ENCODE measurements around the gene NAT14.

DNA sequence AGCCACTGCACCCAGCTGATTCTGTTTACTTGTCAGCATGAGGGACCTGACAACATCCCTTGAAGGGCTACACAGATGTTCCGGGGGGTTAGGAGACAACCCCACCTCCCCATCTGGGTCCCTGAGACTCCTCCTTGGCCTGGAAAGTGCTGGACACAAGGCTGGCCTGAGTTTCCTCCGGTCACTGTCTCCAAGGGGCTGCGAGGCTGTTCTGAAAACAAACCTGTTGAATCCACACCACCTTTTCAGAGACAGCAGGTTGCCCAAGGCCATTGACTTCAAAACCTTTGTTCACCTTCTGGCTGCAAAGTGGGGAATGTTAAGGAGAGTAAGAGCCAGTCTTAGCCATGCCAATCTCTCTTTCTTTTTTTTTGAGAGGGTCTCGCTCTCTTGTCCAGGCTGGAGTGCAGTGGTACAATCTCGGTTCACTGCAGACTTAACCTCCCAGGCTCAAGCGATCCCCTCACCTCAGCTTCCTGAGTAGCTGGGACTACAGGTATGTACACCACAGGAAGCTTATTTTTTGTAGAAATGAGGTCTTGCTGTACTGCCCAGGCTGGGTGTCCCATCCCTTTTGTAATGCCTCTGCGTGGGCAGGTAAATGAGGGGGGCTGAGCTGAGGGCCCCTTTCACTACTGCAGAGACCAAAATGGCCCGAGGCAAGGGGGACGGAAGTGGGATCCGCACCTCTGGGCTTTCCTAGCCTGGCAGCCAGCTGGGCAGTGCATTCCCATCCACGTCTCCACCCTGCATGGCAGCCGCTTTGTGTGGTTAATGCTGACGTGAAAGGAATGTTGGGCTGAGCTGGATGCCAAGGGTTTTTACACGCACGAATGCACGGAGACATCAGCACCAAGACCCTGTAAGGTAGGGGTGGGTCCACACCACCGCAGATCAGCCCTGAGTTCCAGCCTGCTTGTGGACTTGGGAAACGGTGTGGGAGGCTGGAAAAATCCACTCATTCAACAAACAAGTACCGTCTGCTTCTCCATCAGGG lies 10.4 kb upstream of the NAT14 start:
- TF ChIP-seq, protein P1, sequence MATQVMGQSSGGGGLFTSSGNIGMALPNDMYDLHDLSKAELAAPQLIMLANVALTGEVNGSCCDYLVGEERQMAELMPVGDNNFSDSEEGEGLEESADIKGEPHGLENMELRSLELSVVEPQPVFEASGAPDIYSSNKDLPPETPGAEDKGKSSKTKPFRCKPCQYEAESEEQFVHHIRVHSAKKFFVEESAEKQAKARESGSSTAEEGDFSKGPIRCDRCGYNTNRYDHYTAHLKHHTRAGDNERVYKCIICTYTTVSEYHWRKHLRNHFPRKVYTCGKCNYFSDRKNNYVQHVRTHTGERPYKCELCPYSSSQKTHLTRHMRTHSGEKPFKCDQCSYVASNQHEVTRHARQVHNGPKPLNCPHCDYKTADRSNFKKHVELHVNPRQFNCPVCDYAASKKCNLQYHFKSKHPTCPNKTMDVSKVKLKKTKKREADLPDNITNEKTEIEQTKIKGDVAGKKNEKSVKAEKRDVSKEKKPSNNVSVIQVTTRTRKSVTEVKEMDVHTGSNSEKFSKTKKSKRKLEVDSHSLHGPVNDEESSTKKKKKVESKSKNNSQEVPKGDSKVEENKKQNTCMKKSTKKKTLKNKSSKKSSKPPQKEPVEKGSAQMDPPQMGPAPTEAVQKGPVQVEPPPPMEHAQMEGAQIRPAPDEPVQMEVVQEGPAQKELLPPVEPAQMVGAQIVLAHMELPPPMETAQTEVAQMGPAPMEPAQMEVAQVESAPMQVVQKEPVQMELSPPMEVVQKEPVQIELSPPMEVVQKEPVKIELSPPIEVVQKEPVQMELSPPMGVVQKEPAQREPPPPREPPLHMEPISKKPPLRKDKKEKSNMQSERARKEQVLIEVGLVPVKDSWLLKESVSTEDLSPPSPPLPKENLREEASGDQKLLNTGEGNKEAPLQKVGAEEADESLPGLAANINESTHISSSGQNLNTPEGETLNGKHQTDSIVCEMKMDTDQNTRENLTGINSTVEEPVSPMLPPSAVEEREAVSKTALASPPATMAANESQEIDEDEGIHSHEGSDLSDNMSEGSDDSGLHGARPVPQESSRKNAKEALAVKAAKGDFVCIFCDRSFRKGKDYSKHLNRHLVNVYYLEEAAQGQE (IDR thresholded peaks at IDR 0.05; ENCODE audit: insufficient read depth in 1 of 2, low read depth in 2 of 2, low read length in 2 of 2), result no peak
- no peak for TF ChIP-seq POLR2AphosphoS5 (IDR thresholded peaks at IDR 0.05; ENCODE audit: low read depth, low read length)
- TF ChIP-seq SIN3A (IDR thresholded peaks at IDR 0.05; ENCODE audit: borderline replicate concordance, insufficient read depth, low read length), result no peak
- TF ChIP-seq FOXP2 (optimal IDR thresholded peaks at IDR 0.05; ENCODE audit: borderline replicate concordance, extremely low read depth, extremely low read length, insufficient read depth), result no peak
